Measurements from ENCODE around the gene UNK. TPM values are rescaled to one million over a fixed set of nuclear protein-coding genes. Genes with fewer than 3 reads are reported as not detected.
A peak's percentile ranks its signal among the peaks of the same experiment; 100 is the strongest.

The UNK gene
- total RNA-seq, 4 donors from 2014 or later: 32.5 to 61.4 (median 47.9) TPM

GRCh38 chr17:75773808-75774470 is 10.7 kb upstream of the UNK start:
- peaks cover 11% of the 10 kb centered on the region in 2 donors for H3K36me3 ChIP-seq
- intact Hi-C loops (cut with DNase I): no loop called here
- TF ChIP-seq CTCF (IDR thresholded peaks at IDR 0.05) (no peak), POLR2A (IDR thresholded peaks at IDR 0.05) (no peak)
- H3K4me1 ChIP-seq: peaks cover 22 to 24% of the 10 kb centered on the region in 2 donors
- H3K27ac ChIP-seq: no peak overlapping the region
- H3K4me3 ChIP-seq (replicated peaks in 1 of 3): no peak overlapping the region
- H3K27me3 ChIP-seq: no peaks in the 10 kb centered on the region
- no peak for DNase-seq
- 79 to 85% methylated on average over 10 to 11 of the region's 15 CpGs for WGBS, 2 donors
- H3K9me3 ChIP-seq: no peaks in the 10 kb centered on the region

GRCh38 chr17:75774471-75774990 is 10.1 kb upstream of the UNK start:
- Histone ChIP-seq H3K27me3 (no peaks in the 10 kb centered on the region), H3K4me3 (replicated peaks in 1 of 3) (no peak overlapping the region), H3K27ac (no peak overlapping the region), H3K9me3 (no peaks in the 10 kb centered on the region), H3K36me3 (peaks cover 12 to 16% of the 10 kb centered on the region in 2 donors), H3K4me1 (peaks cover 22 to 24% of the 10 kb centered on the region in 2 donors)
- 95 to 98% methylated on average over 4 of the region's 4 CpGs for WGBS, 2 donors
- no peak for DNase-seq
- TF ChIP-seq CTCF (IDR thresholded peaks at IDR 0.05): no peak
- no peak for TF ChIP-seq POLR2A (IDR thresholded peaks at IDR 0.05)
- intact Hi-C loops (cut with DNase I): no loop called here

GRCh38 chr17:75774991-75775668 is 9.5 kb upstream of the UNK start:
- no peaks in the 10 kb centered on the region for H3K27me3 ChIP-seq
- no peak for TF ChIP-seq POLR2A (IDR thresholded peaks at IDR 0.05)
- no peak for TF ChIP-seq CTCF (IDR thresholded peaks at IDR 0.05)
- intact Hi-C loops (cut with DNase I): no loop called here
- H3K4me1 ChIP-seq: peaks cover 24 to 25% of the 10 kb centered on the region in 2 donors
- no peak for DNase-seq
- H3K4me3 ChIP-seq (replicated peaks in 1 of 3): no peak overlapping the region
- 62 to 76% methylated on average over 5 to 6 of the region's 6 CpGs for WGBS, 2 donors
- no peaks in the 10 kb centered on the region for H3K9me3 ChIP-seq
- H3K27ac ChIP-seq: peak overlapping the region in 1 of 3 donors; percentile 3
- H3K36me3 ChIP-seq: peaks cover 12 to 16% of the 10 kb centered on the region in 2 donors

- Histone ChIP-seq H3K36me3 (peaks cover 12 to 16% of the 10 kb centered on the region in 2 donors), H3K9me3 (no peaks in the 10 kb centered on the region), H3K4me1 (peaks cover 24 to 28% of the 10 kb centered on the region in 2 donors), H3K27me3 (no peaks in the 10 kb centered on the region), H3K27ac (peak overlapping the region; percentile 3 to 39 (median 34)), H3K4me3 (replicated peaks in 1 of 3) (peak overlapping the region in 1 of 3 donors; percentile 96)
- TF ChIP-seq POLR2A (IDR thresholded peaks at IDR 0.05): no peak
- no peak for TF ChIP-seq CTCF (IDR thresholded peaks at IDR 0.05)
- intact Hi-C loops (cut with DNase I): no loop called here
- DNase-seq: peak; percentile 36 to 58
- WGBS, 2 donors: 21 to 29% methylated on average over 15 of the region's 15 CpGs
These were observed 8.0 kb upstream of the UNK start for GRCh38 chr17:75776386-75777295.
